D341Med (cell line): ENCODE data around the gene MYBPH.

Experiments
- DNase-seq: peaks from one replicate; pipeline ENCODE4 v3.0.0; 2012; ENCODE audit warnings: low spot score

Gene MYBPH, protein sequence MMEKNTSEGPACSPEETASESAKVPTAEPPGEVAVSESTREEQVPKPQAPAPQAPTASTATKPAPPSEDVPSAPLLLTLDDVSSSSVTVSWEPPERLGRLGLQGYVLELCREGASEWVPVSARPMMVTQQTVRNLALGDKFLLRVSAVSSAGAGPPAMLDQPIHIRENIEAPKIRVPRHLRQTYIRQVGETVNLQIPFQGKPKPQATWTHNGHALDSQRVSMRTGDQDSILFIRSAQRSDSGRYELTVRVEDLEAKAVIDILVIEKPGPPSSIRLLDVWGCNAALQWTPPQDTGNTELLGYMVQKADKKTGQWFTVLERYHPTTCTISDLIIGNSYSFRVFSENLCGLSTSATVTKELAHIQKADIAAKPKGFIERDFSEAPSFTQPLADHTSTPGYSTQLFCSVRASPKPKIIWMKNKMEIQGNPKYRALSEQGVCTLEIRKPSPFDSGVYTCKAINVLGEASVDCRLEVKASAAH

DNA sequence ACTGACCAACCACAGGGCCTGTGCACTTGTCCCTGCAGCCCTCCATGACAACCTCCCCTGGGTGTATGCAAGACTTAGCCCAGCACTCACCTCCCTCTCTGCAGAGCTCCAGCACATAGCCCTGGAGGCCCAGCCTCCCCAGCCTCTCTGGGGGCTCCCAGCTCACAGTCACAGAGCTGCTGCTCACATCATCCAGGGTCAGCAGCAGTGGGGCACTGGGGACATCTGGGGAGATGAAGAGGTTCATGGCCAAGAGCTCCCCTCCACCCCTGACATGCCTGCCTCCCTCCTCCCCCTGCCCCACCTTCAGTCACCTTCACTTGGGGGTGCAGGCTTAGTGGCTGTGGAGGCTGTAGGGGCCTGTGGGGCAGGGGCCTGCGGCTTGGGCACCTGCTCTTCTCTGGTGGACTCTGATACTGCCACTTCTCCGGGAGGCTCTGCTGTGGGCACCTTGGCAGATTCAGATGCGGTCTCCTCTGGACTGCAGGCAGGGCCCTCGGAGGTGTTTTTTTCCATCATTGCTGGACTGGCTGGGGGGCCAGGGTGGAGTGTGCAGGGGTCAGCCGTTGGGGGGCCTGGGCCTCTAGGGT is at the start of gene MYBPH:
Gene MYBPH, minus strand, starts transcription at position 590 of the 590 bp plus-strand sequence. Its CDS starts 71 bp downstream, at position 519.
- DNase-seq, result no peak

DNA sequence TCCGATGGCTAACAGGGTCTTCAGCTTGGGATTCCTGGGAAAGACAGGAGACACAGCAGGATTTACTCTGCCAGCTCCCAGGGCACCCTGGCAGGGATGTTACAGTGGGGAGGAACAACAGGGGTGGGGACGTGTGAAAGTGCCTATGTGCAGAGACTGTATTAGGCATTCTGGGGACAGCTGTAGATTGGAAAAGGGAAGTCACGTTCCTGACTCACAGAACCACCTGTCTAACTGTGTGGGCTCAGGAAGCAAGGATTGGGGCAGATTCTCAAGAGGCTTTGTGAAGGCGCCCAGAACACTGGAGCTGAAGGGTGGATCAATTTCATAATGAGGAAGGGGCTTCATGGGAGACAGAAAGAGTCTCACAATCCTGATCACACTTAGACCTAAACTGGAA is 49.4 kb upstream of the MYBPH start:
- no peak for DNase-seq

DNA sequence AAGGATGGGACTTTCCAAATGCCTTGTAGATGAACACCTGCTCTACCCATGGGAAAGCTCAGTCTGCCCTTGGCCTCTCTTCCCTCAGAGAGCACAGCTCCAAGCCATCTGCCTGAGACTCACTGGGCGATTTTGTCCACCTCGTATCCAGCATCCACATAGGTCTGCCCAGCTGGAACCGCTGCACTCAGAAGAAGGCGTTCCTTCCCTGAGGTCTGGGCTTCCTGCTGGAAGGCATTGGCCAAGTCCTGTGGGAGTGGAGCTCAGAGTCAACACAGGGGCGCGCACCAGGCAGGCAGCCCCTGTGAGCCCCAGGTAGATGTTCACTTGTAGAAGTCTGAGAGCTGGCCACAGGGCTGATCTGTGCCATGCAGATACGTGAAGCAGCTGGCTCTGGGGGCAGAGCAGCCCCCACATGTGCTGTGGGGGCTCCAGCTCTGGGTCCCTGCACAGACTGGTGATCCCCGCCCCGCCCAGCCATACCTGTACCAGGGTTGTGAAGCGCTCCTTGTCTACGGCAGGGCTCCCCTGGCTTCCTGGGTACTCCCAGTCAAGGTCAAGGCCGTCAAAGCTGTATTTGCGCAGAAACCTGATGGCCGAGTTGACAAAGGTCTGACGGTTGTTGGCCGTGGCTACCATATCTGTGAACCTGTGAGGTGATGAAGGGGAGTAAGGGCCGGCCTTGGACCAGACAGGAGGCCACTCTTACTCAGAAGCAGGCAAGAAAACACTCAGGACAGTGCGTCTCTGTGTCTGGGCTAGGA is 47.6 kb upstream of the MYBPH start:
- DNase-seq, result no peak

DNA sequence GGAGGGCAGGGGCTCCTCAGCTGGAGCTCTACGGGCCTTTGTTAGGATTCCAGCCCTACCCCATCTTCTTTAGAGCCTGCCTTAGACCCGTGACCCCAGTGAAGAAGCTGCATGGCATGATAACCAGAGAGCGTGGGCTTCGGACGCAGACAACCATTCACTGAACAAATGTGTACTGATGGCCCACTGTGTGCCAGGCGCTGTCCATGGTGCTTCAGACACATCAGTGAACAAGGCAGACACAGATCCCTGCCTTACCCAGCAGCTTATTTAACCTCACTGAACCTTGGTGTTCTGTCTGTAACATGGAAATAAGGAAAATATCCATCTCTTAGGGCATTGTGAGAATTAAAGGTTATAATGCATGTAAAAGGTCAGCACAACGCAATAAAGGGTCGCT is 44.3 kb upstream of the MYBPH start:
- DNase-seq, result no peak

DNA sequence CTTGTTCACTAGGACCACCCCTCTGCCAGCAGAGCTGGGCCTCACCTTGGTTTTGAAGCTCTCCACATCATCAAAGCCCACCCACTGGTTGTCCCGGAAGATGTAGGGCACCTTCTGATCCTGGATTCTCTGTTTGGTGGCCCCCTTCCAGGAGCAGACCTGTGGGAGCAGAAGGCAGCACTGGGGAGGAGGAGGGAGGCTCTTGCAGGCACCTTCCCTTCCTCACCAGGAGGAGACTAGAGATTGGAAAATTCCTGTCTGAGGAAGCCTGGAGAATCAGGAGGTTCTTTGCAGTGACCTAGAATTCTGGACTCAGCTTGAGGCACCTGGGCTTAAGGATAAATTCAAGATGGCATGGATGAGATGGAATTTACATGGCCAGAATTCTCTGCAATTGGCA is 43.5 kb upstream of the MYBPH start:
- DNase-seq, result no peak

DNA sequence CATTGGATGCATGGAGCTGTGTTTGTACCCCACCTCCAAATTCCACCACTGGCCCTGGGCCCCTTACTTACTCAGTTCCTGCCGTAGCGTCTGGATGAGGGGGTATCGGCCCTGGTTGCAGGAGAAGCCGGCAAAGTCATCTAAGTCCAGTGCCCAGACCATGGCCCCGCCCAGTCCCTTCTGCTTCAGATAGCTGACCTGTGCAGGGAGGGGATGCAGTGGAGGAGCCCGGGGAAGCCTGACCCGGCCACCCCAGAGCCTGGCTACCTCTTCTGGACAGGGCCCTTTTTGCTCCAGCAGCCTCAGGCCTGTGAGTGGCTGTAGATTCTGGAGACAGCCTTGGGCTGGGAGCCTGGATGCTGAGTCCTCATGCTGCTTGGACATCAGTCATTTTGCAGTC is 42.0 kb upstream of the MYBPH start:
- DNase-seq, result no peak

DNA sequence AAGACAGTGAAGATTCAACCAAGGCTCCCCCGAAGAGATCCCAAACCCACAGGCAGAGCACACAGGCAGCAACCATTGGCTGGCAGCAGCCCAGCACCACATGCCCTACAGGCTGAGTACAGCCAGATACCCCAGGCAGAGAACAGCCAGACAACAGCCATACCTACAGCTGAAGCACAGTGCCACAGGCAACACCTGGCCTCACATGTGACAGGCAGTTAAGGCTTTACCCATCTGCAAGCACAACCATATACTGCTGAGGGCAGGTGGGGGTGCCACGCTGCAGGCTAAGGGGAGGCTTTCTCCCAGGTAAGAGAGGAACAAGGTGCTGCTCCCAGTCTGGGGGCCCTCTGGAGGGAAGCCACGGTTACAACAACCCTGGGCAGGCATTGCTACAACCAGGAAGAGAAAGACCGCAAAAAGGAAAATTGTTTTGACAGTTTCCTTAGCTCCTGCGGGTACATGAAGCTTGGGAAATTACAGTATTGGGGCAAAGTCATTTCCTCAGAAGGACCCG is 41.6 kb upstream of the MYBPH start:
- no peak for DNase-seq

DNA sequence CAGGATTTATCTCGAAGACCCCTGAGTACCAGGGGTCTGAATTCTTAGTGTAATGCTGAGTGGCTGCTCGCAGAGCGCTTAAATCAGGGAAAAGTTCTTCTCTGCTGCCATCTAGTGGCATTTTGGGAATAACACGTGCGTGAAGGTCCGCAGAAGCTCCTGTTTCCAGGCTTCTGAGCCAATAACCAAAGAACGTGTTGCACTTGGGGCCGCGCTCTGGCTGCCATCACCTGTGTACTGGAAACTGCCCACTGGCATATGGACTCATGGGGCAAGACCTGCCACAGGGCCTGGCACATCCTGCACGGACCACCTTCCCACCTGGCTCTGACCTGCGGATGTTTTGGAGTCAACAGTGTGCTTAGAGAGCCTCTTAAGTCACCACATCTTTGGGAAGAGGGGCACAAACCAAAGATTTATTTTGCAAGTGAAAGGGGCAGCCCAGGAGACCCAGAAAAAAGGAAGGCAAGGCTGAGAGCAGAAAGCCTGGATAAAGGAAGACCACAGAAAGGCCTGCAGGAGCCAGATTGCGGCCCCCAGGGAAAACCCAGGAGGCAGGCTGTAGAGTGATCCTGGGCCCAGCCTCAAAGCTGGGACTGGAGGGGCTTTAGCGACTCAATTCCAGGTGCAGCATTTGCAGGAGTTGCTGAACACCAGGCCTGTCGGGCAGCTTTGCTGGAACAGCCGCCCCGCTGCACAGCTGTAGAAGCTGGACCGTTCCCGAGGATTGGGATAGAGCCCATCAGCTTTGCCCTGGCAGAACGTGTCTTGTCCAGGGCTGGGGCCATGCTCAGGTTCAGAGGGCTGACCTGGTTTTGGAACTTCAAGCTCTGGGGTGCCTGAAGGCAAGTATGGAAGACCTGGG is 40.9 kb upstream of the MYBPH start:
- peak; percentile 84 for DNase-seq

DNA sequence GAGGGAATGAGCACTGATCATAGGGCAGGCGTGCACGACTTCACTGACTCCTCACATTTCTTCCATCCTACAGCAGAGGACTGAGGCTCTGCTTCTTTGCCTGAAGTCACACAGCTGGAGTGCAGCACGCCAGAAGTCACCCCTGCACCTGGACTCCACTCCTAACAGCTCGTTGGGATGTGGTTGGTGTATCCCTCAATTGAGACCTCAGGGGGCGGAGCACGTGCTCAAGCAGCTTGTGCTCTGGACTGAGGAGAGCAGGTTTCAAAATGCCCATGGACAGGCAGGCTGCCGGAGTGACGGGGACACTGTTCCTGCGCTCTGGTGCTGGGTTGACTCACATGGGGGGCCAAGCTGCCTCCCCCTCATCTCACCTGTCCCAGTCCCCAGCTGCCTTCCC is 39.9 kb upstream of the MYBPH start:
- DNase-seq, result no peak

DNA sequence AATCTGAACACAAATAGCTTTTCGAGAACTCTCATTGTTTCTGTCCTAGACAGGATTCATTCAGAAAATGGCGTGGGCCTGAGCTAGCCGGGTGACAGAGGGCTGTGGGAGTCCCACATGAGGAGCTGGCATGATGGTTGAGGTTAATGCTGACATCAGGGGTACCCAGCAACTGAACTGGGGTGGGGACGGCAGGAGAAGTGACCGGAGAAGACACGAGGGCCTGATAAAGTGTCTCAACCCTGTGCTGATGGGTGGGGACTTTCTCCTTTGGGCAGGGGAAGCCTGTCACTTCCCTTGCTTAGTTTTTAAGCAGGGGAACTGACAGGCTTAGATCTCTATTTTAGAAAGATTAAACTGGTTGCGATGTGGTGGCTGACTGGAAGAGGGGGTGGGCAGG is 39.2 kb upstream of the MYBPH start:
- no peak for DNase-seq

DNA sequence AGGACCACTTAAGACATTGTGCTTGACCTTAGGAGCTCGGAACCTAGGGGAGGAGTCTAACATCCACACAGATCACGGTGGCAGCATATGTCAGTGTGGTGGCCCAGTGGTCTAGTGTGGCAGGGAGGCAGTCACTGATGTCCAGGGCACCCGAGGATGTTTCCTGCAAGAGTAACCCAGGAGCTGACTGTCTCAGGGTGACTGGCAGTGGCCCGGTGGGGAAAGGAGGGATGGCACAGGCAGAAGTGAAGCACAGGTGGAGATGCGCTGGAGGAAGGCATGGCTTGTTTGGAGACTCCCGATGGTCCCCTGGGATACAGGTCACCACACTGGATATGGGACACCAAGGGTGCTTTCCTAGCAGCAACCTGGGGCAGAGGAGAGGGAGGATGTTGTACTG is 37.5 kb upstream of the MYBPH start:
- no peak for DNase-seq

DNA sequence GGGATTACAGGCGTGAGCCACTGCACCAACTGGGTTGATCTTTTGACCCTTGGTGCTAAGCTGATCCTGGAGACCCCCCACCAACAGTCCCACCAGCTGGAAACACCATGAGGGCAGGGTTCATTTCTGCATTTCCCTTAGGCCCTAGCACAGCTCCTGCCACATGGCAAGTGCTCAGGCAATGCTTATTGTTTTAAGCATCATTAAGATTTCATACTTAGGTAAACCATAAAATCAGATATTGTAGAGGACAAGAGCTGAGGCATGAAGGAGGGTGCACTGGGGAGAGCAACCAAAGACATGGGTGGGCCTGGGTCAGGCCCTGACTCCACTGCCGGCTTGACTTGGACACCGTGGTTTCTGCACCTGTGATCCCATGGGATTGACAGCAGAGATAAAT is 36.2 kb upstream of the MYBPH start:
- DNase-seq, result no peak

DNA sequence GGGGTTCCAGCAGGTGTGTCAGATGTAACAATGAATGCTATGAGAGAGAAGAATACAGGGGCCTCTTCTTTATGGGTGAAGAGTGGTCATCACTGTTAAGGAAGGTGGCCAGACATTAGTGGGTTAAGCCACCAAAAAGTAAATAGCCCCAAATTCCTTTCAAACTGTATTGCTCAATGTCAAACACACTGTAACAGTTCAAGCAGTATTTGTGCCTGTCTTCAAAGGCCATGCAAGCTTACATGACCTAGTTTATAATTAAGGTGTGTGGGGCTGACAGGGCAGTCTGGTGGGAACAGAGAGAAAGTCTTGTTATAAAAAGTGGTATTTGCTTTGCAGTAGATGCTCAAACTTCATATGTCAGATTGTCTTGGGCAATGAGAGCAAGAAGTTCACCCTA is 35.4 kb upstream of the MYBPH start:
- no peak for DNase-seq

DNA sequence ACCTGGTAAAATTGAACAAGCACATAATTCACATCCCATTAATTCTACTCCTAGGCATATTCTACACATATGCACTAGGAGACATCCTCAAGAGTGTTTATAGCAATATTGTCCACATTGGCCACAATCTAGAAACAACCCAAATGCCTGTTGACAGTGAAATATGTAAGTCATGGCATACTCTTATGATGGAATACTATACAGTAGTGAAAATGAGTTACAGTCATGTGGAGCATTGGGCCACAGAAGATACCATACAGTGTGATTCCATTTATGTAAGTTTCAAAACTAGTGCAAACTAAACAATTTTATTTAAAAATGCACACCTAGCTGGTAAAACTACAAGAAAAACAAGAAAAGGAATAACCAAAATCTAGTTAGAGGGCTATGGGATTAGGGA is 34.7 kb upstream of the MYBPH start:
- no peak for DNase-seq

DNA sequence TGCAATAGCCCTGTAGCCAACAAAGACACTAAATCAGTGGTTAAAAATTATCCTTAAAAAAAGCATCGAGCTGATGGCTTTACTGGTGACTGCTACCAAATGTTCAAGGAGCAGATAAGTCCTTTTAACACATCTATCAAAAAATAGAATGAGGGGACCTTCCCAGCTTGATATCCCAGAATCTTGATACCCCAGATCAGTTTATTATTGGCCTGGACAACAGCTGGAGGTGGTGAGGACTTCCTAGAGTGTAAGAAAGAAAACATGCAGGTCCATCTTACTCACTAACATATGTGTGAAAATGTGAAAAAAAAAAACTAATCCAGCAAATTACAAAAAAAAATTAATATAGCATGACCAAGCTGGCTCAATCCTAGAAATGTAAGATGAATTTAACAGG is 32.6 kb upstream of the MYBPH start:
- DNase-seq, result no peak

DNA sequence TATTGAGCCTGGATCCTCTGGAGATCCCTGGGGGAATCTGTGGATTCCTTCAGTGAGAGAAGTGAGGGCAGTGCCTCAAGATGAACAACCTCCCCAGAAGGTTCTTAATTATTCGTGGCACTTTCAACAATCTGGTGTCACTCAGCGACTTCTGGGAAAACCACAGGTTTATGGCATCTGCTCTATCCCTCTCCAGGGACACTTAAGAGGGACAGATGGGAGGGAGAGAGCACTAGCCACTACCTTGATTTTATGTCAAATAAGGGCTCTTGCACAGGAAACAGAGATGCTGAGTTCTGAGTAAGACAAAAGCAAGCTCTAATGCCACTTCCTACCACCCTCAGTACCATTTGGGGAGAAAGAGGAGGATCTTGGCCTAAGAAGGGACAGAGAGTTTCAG is 32.1 kb upstream of the MYBPH start:
- no peak for DNase-seq

DNA sequence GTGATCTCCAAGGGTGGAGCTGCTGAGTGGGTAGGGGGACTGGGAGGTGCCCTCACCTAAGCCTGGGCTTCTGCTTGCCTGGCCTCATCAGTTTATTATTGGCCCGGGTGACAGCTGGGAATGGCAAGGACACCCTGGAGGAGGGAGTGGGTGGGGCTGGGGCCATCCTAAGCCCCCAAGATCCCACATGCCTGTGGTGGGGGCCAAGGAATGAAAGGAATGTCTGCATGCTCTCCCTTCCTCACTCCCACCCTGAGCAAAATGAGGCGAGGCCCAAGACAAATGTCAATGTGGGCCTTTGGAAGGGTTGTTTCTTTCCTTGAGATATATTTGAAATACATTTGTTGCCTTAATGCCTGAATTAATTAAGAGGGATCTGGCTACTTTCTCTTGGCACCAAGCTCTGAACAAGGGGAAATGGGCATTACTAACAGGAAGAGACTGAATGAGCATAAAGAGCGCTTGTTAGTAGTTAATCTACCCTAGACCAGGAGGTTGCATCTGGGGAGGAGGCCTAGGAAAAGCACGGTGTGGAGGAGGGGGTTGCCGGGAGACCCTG is 30.6 kb upstream of the MYBPH start:
- no peak for DNase-seq

DNA sequence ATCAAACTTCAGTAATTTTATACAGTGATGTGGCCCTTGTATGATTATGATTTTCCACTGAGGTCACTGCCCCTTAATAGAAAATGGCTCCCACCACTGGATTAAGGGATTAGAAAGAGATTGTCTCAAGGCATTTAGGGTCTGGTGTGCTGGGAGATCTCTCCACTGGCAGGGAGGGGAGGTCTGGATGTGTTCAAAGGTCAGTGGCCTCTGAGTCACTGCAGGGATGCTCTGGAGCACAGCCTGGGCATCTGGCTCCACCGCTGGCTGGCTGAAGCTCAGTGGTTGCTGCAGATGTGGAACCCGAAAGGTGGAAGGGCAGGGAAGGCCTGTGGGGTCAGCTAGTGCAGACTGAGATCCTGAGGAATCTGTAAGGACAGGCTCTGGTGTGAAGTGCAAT is 29.1 kb upstream of the MYBPH start:
- no peak for DNase-seq

DNA sequence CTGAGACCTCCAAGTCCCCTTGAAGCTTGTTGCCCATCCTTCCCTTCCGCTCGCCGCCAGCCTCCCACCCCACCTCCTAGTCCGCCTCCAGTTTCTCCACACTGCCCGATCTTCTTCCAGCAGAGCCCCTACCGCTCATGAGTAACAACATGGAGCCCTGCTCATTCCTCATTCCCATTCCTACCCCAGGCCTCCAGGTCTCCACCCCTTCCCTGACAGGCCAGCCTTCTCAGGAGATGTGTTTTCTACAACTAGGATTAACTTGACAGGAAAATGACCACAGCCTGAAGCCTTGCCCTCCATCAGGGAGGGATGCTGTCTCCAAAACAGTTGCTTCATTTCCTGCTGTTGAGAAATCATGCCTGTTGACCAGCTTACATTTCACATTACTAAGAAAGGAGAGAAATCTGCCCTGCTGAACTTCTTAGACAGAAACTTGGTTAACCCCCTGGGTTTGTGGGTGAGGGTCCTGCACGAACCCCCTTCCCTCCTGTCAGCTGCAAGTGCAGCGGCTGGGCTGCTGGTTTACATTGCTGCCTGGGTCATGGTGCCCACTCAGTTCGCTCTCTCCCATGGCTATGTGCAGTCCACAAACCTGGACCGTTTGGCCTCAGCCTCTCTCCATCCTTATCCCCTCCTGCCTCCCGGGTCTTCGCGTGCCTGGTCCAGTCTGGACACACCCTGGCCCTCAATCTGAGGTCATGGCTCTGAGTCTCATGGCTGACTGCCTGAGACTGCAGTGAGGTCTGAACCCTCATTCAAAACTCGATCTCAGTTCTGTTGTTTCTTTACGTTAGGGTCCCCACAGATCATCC is 27.0 kb upstream of the MYBPH start:
- no peak for DNase-seq

DNA sequence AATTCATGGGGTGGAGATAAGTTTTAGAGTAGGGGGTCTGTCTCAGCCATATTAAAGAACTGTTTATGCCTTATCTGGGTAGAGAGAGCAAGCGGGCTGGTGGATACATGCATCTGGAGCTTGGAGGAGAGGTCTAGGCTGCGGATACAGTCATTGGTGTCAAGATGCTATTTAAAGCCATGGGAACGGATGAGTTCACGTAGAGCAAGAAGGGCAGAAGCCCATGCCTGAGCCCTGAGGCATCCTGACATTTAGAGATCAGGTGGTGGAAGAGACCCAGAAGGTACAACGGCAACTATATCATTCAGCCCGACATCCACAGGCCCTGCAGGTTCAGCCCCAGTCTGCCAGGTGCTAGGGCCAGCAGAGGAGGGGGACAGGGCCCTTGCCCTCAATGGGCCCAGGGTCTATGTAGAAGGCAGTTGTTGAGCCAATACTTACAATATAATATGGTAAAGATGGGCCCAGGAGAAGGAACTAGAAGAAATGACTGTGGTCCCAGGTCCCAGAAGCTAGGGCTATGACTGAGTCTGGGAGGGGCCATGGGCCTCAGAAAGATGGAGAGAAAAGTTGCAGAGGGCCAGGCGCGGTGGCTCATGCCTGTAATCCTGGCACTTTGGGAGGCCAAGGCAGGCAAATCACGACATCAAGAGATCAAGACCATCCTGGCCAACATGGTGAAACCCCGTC is 26.0 kb upstream of the MYBPH start:
- no peak for DNase-seq
